WTC11 (cell line): ENCODE results near the gene DENND4B. TPM values are rescaled to one million over a fixed set of nuclear protein-coding genes. Genes with fewer than 3 reads are reported as not detected.

Source experiments
- ATAC-seq: fragments of 200-7000 bp; cut with Tn5 transposase; 2 replicates; pipeline ENCODE4 v1.10.0; 2021; ENCODE audit warnings: mild to moderate bottlenecking, moderate library complexity
- CTCF ChIA-PET: fragments of 300-600 bp; sonication (Branson Sonifier 250); formaldehyde crosslinking; loops from one replicate; lab custom pipeline; 2021; ENCODE audit warnings: antibody characterized with exemption; lab: Charles Lee
- POLR2A ChIA-PET: fragments of 350-600 bp; sonication (Branson Sonifier 250); formaldehyde crosslinking; loops from one replicate; lab custom pipeline; 2021; ENCODE audit warnings: antibody characterized with exemption; lab: Charles Lee
- DNase-seq: peaks from one replicate; pipeline ENCODE4 v3.0.0; 2021; ENCODE audit warnings: low spot score
- H3K27ac Mint-ChIP-seq: 2 replicates; pipeline ENCODE4 v1.8.0; 2021; ENCODE audit warnings: mixed read lengths
- H3K27me3 Mint-ChIP-seq: 2 replicates; pipeline ENCODE4 v1.8.0; 2021; ENCODE audit warnings: low read depth, mild to moderate bottlenecking, moderate library complexity, mixed read lengths
- H3K36me3 Mint-ChIP-seq: 2 replicates; pipeline ENCODE4 v1.8.0; 2021; ENCODE audit warnings: mixed read lengths
- H3K4me1 Mint-ChIP-seq: 2 replicates; pipeline ENCODE4 v1.8.0; 2022; ENCODE audit warnings: mixed read lengths
- H3K4me3 Mint-ChIP-seq: 2 replicates; pipeline ENCODE4 v1.8.0; 2021; ENCODE audit warnings: mild to moderate bottlenecking, moderate library complexity, mixed read lengths
- H3K9me3 Mint-ChIP-seq: 2 replicates; pipeline ENCODE4 v1.8.0; 2021; ENCODE audit warnings: mixed read lengths
- ATF2 ChIP-seq: sonication (generic); formaldehyde crosslinking; IDR thresholded peaks from 2 replicates; pipeline ENCODE4 v1.8.1; 2022; ENCODE audit warnings: low read depth, missing genetic modification reagents, borderline replicate concordance
- CREB1 ChIP-seq: sonication (generic); formaldehyde crosslinking; IDR thresholded peaks from 2 replicates; pipeline ENCODE4 v1.8.0; 2023; ENCODE audit warnings: mild to moderate bottlenecking, missing genetic modification reagents
- CTCF ChIP-seq: fragments of 200-600 bp; IDR thresholded peaks from 2 replicates; pipeline ENCODE4 v1.8.0; 2022; ENCODE audit warnings: antibody characterized with exemption
- ERG ChIP-seq: fragments of 250-450 bp; sonication (Bioruptor Pico); IDR thresholded peaks from 2 replicates; pipeline ENCODE4 v1.8.0; 2021; ENCODE audit warnings: mild to moderate bottlenecking
- ETV6 ChIP-seq: sonication (generic); formaldehyde crosslinking; IDR thresholded peaks from 2 replicates; pipeline ENCODE4 v1.8.1; 2022; ENCODE audit warnings: mild to moderate bottlenecking, missing genetic modification reagents
- FOXJ3 ChIP-seq: sonication (generic); formaldehyde crosslinking; IDR thresholded peaks from 2 replicates; pipeline ENCODE4 v1.9.0; 2021; ENCODE audit warnings: missing genetic modification reagents, mild to moderate bottlenecking, borderline replicate concordance
- GABPB1 ChIP-seq: sonication (generic); formaldehyde crosslinking; IDR thresholded peaks from 2 replicates; pipeline ENCODE4 v1.8.1; 2023; ENCODE audit warnings: mild to moderate bottlenecking, missing genetic modification reagents
- HMGA2 ChIP-seq: fragments of 250-450 bp; sonication (Bioruptor Pico); IDR thresholded peaks from 2 replicates; pipeline ENCODE4 v1.4.0; 2021; ENCODE audit warnings: mild to moderate bottlenecking, moderate library complexity
- IRF2 ChIP-seq: sonication (generic); formaldehyde crosslinking; IDR thresholded peaks from 2 replicates; pipeline ENCODE4 v1.8.0; 2022; ENCODE audit warnings: low read depth, missing genetic modification reagents, borderline replicate concordance
- JUN ChIP-seq: sonication (generic); formaldehyde crosslinking; IDR thresholded peaks from 2 replicates; pipeline ENCODE4 v1.8.0; 2023; ENCODE audit warnings: mild to moderate bottlenecking, missing genetic modification reagents
- KAT7 ChIP-seq: sonication (generic); formaldehyde crosslinking; IDR thresholded peaks from 2 replicates; pipeline ENCODE4 v1.8.1; 2023; ENCODE audit warnings: missing genetic modification reagents, mild to moderate bottlenecking, borderline replicate concordance
- NFE2L1 ChIP-seq: sonication (generic); formaldehyde crosslinking; IDR thresholded peaks from 2 replicates; pipeline ENCODE4 v1.8.1; 2023; ENCODE audit warnings: missing genetic modification reagents
- SMAD4 ChIP-seq: sonication (generic); formaldehyde crosslinking; IDR thresholded peaks from 2 replicates; pipeline ENCODE4 v1.8.0; 2022; ENCODE audit warnings: mild to moderate bottlenecking, missing genetic modification reagents
- TEAD4 ChIP-seq: sonication (generic); formaldehyde crosslinking; IDR thresholded peaks from 2 replicates; pipeline ENCODE4 v1.8.0; 2022; ENCODE audit warnings: mild to moderate bottlenecking, missing genetic modification reagents
- TP53 ChIP-seq: sonication (generic); formaldehyde crosslinking; IDR thresholded peaks from 2 replicates; pipeline ENCODE4 v1.8.1; 2023; ENCODE audit warnings: mild to moderate bottlenecking, missing genetic modification reagents
- ZBTB43 ChIP-seq: sonication (generic); formaldehyde crosslinking; IDR thresholded peaks from 2 replicates; pipeline ENCODE4 v1.8.1; 2023; ENCODE audit warnings: mild to moderate bottlenecking, missing genetic modification reagents
- ZNF121 ChIP-seq: sonication (generic); formaldehyde crosslinking; IDR thresholded peaks from 2 replicates; pipeline ENCODE4 v1.8.0; 2023; ENCODE audit warnings: missing genetic modification reagents
- ZNF138 ChIP-seq: sonication (generic); formaldehyde crosslinking; conservative IDR thresholded peaks from 2 replicates; pipeline ENCODE4 v1.8.1; 2022; ENCODE audit warnings: mild to moderate bottlenecking, moderate library complexity, missing genetic modification reagents
- ZNF317 ChIP-seq: sonication (generic); formaldehyde crosslinking; IDR thresholded peaks from 2 replicates; pipeline ENCODE4 v1.8.1; 2023; ENCODE audit warnings: low read depth, mild to moderate bottlenecking, moderate library complexity, missing genetic modification reagents, borderline replicate concordance
- ZNF425 ChIP-seq: fragments of 250-450 bp; sonication (Bioruptor Pico); conservative IDR thresholded peaks from 2 replicates; pipeline ENCODE4 v1.9.0; 2021; ENCODE audit warnings: mild to moderate bottlenecking
- total RNA-seq: library from RNA; stranded (reverse); gene quantifications from 3 replicates; pipeline ENCODE4 v1.2.3, GENCODE V29; 2021

The DENND4B gene
- total RNA-seq, 1 experiment from 2014 or later: 93.1 TPM

- TF ChIP-seq ZNF121 (CRISPR knock-in tag) (peak; percentile 74; the same call in 1 of the 2 replicates), ZNF425 (CRISPR knock-in tag) (no peak), TP53 (CRISPR knock-in tag) (no peak)
- H3K4me1 Mint-ChIP-seq: peaks cover 11% of the 10 kb centered on the region
- H3K27ac Mint-ChIP-seq: no peak overlapping the region
- H3K36me3 Mint-ChIP-seq: peaks cover 25% of the 10 kb centered on the region
- POLR2A ChIA-PET: interaction anchor here (0.6 kb wide), 1 partner anchor 21 kb away, joined by 3 read pairs; the partner anchor contains the start of gene SLC39A1
- H3K4me3 Mint-ChIP-seq: no peak overlapping the region
- ATAC-seq (no peak), DNase-seq (no peak)
- no peaks in the 10 kb centered on the region for H3K27me3 Mint-ChIP-seq
- H3K9me3 Mint-ChIP-seq: no peaks in the 10 kb centered on the region
- CTCF ChIA-PET: no interaction called here
These were observed 4.4 kb downstream of the DENND4B start for GRCh38 chr1:153941826-153942725.

GRCh38 chr1:153940756-153941155 is 5.8 kb downstream of the DENND4B start:
- TF ChIP-seq CTCF: no peak
- no peak for TF ChIP-seq ZNF317
- TF ChIP-seq TEAD4 (CRISPR knock-in tag): no peak
- no peak for TF ChIP-seq ETV6 (CRISPR knock-in tag)
- no peak for TF ChIP-seq KAT7 (CRISPR knock-in tag)
- no peak for TF ChIP-seq FOXJ3 (CRISPR knock-in tag)
- TF ChIP-seq, all 79 proteins: peak for 0
- Mint-ChIP-seq H3K27ac (no peak overlapping the region), H3K4me1 (peaks cover 6% of the 10 kb centered on the region; the same call in 1 of the 2 replicates), H3K36me3 (peaks cover 38% of the 10 kb centered on the region), H3K4me3 (no peak overlapping the region), H3K27me3 (no peaks in the 10 kb centered on the region), H3K9me3 (no peaks in the 10 kb centered on the region)
- ChIA-PET POLR2A (no interaction called here), CTCF (interaction anchor here (0.6 to 1.0 kb wide), 3 partner anchors 11 to 234 kb away, joined by 3 read pairs; partner anchors contain the start of gene GATAD2B)
- DNase-seq: no peak
- ATAC-seq: no peak

- H3K36me3 Mint-ChIP-seq: peaks cover 49% of the 10 kb centered on the region
- ATAC-seq (no peak), DNase-seq (no peak)
- H3K27ac Mint-ChIP-seq: no peak overlapping the region
- CTCF ChIA-PET: no interaction called here
- POLR2A ChIA-PET: interaction anchor here (0.6 kb wide), 1 partner anchor 24 kb away, joined by 3 read pairs; the partner anchor contains the start of gene SLC39A1
- H3K27me3 Mint-ChIP-seq: no peaks in the 10 kb centered on the region
- no peak overlapping the region for H3K4me3 Mint-ChIP-seq
- no peaks in the 10 kb centered on the region for H3K9me3 Mint-ChIP-seq
- H3K4me1 Mint-ChIP-seq: peaks cover 2% of the 10 kb centered on the region; the same call in 1 of the 2 replicates
- TF ChIP-seq ATF2 (CRISPR knock-in tag) (no peak), ZNF138 (CRISPR knock-in tag) (no peak), ZBTB43 (CRISPR knock-in tag) (no peak), JUN (CRISPR knock-in tag) (no peak), SMAD4 (no peak), CREB1 (CRISPR knock-in tag) (no peak), IRF2 (CRISPR knock-in tag) (no peak), GABPB1 (CRISPR knock-in tag) (no peak), ZNF121 (CRISPR knock-in tag) (no peak), ERG (CRISPR knock-in tag) (no peak), HMGA2 (CRISPR knock-in tag) (no peak), NFE2L1 (no peak)
These were observed 7.0 kb downstream of the DENND4B start for GRCh38 chr1:153939476-153939875.
